ENCODE measurements around the gene SLC27A2.

SLC27A2 gene

GRCh38 chr15:50244959-50245624, 63.1 kb downstream of the SLC27A2 start:
- no peak for DNase-seq

DNA sequence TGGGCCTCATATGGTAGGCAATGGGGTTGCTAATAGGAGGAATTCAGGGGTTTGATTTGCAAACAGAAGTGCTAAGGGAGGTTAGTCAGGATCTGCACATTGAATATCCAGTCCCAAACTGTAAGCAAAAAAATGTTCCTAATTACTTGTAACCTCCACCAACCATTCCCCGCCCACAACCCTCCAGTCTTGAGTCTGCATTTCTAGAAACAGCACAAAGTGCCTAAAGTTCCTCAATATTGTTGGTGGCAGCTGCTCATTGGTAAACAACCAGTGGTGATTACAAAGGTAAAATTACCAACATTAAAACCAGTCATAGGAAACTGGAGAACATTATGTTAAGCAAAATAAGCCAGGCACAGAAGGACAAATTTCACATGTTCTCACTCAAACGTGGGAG, 64.6 kb downstream of the SLC27A2 start:
- DNase-seq: no peak

GRCh38 chr15:50247819-50248655, 66.0 kb downstream of the SLC27A2 start:
- no peak for DNase-seq

DNA sequence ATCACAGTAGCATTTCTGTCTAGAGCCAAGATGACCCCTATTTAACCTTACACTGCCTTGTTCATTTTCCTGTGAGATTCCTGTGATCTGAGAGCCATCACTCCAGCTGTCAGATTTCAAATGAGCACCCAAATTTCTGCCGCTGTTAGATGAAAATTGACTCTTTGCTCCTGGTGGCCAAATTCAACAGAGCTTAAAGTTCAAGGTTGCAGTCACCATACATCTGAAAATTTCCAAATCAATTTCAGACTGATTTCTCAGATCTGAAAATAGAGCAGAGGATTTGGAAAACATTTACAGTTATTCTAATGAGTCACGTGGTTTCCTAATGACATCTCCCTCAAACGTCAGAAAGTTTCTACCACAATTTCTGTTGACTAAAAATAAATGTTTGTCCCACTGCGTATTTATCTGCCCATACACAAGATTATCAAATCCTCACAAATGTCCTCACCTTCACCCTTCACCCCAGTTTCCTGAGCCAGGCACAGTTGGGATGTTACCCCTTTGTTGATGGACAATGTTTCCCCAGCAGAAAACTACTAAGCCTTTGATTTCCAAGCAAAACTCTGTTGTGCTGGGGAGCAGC, 67.1 kb downstream of the SLC27A2 start:
- no peak for DNase-seq

- no peak for DNase-seq
Measured at GRCh38 chr15:50249704-50250103, 67.7 kb downstream of the SLC27A2 start.

DNA sequence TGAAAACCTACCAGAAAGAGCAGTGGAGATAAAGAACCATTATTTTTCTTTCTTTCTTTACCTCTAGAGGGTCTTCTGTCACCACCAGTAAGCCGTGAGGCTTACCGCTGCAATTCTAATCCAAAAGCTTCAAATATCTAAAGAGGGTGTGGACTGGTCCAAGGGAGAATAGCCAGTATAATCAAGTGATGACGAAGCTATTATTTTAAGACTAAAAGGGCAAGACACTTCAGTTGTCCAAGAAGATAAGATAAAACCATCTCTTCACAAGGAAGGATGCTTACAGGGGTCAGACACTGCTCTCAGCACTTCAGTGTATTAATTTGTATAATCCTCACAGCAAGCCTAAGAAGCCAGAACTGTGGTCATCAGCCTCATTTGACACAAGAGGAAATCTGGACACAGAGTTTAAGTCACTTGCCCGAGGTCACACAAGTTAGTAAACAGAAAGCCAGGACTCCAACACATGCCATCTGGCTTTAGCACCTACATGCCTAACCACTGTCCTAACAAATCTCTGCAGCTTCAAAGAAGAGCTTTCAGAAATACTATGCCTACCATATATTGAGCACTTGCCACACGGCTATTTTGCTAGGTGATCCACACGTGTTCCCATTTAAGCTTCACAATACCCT, 68.9 kb downstream of the SLC27A2 start:
- no peak for DNase-seq

GRCh38 chr15:50251638-50252182, 69.7 kb downstream of the SLC27A2 start:
- no peak for DNase-seq

DNA sequence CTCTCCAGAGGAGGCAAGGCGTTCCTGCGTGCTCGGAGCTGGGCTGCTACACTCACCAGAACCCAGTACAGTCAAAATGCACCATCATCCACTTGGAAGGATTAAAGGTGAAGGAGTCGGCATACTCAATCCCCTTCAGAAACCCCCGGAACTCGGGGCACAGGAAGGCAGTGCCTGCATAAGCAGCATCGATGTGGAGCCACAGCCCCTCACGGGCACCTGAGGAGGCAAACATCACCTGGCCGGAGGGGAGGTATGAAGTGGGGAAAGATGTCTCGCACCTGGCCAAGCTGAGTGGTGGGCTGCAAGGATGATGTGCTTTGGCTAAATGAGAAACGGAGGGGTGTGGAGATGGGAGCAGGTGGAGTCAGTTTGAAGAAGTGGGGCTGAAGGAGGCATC, 70.6 kb downstream of the SLC27A2 start:
- DNase-seq: no peak

GRCh38 chr15:50256188-50257041, 74.4 kb downstream of the SLC27A2 start:
- no peak for DNase-seq

DNA sequence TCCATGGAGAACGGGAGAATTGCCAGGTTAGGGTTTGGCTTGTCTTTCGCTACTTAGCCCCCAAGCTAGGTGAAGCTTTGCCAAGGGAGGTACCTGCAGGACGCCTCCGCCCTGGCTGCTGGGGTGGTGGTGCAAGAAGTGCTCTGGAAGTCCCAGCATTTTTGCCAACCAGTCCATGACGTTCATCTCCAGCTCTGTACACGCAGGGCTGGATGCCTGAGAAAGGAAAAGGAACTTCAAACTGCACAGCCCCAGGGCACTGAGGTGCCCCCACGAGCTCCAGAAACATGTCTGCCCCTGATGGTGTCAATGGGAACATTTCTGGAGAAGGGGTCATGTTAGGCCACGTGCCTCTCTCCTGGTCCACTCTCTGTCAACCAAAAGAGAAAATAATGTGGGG, 75.3 kb downstream of the SLC27A2 start:
- DNase-seq: no peak

GRCh38 chr15:50257924-50258323, 75.9 kb downstream of the SLC27A2 start:
- DNase-seq: no peak

DNA sequence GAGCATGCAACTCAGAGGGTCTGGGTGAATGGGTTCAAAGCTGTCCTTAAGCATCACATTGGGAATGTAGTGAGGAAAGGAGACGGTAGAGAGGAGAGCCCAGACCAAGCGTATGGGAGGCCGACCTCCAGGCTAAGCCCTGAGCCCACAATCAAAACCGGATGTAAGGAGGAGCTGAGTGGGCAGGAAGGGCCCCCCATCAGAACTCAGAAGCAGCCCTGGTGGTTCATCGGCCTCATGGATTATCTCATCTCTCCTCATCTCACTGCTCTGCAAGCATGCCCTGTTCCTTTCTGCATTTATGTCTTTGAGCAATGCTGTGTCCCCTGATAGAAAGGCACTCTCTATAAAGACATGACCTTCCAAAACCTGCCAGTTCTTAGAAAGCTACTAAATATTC, 77.3 kb downstream of the SLC27A2 start:
- DNase-seq: no peak

DNA sequence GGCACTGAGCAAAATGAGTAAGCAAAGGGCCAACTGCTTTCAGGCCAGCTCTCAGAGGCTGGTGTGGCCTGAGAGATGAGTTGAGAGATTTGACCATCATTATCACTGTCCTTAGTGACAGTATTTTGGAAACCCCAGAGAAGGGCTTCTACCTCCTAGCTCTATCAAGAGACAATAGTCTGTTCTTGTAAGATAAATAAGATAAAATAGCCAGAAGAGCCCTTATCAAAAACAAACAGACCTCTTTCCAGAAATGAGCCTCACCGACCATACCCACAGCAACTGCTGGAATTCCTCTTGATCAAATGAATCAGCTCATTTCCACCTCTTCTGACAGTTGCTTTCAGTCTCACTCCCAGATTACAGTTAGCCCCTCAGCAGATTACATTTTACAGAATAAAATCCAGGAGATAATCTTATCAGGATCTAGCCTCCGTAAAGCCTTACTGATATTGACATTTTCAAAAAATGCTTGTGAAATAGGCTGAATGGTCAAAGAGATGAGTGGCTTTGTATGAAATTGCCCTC, 79.0 kb downstream of the SLC27A2 start:
- no peak for DNase-seq

- DNase-seq: no peak
Measured at GRCh38 chr15:50261981-50262380, 80.0 kb downstream of the SLC27A2 start.

GRCh38 chr15:50262533-50262932, 80.5 kb downstream of the SLC27A2 start:
- no peak for DNase-seq

GRCh38 chr15:50265620-50266019, 83.6 kb downstream of the SLC27A2 start, which contains the start of gene HDC:
TSS of gene HDC (minus strand) at chr15:50265726. CDS start at chr15:50265623, 103 bp downstream.
- DNase-seq: no peak

- no peak for DNase-seq
Measured at GRCh38 chr15:50267577-50267976, 85.6 kb downstream of the SLC27A2 start.

- no peak for DNase-seq
Measured at GRCh38 chr15:50275091-50275490, 93.1 kb downstream of the SLC27A2 start.

DNA sequence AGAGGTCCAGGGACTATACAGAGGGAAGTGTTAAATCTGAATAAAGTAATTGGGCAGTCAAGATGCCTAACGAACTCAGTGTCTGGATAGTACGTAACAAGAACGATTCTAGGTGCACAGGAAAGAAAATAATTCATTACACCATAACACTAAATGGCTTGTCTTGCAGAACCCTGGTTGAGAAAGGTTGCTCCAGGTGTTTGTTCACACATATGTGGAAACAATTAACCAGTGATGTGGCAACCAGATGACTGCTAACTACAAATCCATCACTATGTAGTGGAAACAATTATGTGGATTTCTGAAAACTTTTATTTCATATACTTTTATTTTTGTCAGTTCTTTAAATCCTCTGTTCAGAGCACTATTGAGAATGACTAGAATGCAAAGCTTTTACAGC, 93.9 kb downstream of the SLC27A2 start:
- DNase-seq: no peak

DNA sequence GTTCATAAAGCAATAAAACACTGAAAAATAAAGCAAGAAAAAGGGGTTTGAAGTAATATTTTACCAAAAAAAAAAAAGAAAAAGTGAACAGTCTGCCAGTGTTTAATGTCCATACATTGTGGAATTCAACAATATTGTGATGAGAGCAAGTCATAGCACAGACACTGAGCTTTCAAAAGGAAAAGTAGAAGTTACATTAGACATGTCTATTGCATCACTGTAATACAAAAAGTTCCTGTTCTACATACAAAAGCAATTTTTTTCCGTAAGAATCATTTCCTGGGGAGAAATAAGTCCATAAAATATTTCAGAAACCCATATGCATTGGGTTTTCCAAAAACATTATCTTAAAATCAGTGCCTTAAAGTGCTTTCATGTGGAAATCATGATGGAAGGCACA, 95.4 kb downstream of the SLC27A2 start:
- DNase-seq: no peak

GRCh38 chr15:50278496-50278895, 96.5 kb downstream of the SLC27A2 start:
- DNase-seq: no peak

GRCh38 chr15:50280271-50280670, 98.3 kb downstream of the SLC27A2 start:
- no peak for DNase-seq
